GM19099 (cell line): ENCODE results near the gene FGD3.

Source experiments
- POLR2A ChIP-seq: IDR thresholded peaks from 3 replicates; pipeline ENCODE4 v1.6.1; 2011; ENCODE audit warnings: low read depth; ENCODE audit not compliant: insufficient read length; ENCODE audit errors: extremely low read depth

The FGD3 gene

DNA sequence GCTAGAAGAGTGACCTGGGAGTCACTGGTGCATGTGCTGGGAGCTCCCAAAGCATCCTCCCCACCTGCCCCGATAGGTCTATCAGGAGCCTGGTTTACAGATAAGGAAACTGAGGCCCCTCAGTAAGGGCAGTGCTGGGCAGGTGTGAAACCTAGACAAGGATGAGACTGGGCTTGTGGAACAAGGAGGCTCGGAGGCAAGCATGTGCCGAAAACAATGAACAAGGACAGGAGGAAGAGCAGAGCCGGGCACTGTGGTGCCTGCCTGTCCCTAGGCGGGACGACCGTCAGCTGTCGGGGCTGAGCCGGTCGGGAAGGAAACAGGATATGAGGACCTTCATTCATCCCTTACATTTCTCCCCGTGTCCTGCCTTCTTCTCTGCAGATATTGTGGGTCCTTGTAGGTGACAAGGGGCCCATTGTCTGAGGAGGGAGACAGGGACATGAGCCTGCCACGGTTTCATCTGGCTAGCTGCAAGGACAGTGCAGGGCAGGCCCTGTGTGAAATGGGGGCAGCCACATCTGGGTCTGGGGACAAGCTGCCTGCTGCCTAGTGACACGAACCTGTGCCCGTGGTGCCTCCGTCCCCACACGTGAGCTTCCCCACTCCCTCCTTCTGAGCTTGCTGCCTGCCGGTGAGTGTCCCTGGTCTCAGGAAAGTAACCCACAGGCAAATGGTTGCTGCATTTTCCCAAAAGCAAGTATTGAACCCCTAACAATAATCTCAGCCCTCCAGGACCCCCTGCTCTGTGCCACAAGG is 18.6 kb downstream of the FGD3 start:
- TF ChIP-seq POLR2A = no peak

DNA sequence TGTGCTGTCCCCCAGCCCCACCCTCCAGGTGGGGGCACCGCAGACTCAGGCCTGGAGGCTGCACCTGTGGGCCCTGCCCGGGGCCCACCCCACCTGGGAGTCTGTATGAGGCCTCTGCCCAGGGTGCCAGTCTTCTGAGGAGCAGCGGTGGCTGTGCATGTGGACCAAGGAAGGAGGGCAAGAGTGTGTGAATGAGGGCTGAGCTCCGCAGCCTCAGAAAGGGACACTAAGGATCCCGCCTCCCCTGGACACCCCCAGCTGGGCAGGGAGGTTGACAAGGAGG is 19.1 kb downstream of the FGD3 start:
- TF ChIP-seq POLR2A = no peak

DNA sequence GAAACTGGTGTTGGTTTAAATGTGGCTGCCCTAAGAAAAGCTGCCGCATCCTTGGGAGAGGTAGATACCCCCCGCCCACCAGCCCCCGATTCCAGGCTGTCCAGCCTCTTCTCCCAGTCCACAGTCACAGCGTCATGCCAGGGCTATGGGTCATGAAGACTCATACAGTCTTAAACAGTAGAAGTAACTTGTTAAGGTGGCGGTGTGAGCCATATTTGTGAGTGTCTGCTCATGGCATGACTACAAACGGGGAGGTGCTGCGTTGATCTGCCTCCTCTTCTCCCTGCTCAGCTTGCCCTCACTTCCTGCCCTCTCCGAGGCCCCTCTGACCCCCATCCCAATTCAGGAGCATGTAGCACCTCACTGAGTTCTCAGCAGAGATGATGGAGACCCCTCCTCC is 20.8 kb downstream of the FGD3 start:
- TF ChIP-seq POLR2A = no peak

DNA sequence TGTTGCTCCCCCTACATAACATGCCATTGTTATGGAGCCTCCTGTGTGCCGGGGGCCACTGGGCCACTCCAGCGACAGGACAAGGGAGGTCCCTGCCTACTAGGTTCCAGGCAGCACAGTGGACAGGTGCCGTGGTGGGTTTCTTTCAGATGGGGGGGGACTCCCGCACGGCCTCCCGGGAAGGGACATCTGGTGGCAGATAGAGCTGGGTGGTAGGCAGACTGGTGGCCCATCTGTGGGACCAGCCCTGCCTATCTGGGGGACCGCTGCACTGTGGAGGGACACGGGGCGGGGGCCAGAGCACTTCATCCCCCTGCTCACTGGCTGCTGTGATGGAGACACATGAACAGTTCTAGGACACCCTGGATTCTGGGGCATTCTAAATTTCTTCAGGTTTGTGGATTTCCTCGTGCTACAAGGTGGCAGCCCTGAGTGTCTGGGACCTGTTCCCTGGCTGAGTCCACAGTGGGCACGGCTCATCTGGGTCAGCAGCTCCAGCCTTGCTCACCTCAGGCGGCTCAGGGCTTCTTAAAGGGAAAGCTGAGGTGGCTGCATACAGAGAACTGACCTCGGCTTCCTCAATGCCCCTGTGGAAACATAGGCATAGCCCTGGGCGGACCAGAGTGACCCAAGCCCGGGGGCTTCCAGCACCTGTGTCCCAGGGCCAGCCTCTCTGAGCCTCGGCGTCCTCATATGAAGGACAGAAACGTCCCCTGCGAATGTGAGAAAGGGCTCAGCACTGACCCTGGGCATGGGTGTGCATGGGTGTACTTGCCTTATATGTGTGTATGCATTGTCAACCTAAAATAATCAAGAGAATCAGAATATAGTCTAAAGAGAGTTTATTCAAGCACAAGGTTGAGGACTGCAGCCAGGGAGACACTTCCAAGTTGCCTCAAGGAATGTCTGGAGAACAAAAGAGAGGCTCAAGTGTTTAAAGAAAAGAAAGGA is 22.5 kb downstream of the FGD3 start:
- TF ChIP-seq POLR2A = no peak

DNA sequence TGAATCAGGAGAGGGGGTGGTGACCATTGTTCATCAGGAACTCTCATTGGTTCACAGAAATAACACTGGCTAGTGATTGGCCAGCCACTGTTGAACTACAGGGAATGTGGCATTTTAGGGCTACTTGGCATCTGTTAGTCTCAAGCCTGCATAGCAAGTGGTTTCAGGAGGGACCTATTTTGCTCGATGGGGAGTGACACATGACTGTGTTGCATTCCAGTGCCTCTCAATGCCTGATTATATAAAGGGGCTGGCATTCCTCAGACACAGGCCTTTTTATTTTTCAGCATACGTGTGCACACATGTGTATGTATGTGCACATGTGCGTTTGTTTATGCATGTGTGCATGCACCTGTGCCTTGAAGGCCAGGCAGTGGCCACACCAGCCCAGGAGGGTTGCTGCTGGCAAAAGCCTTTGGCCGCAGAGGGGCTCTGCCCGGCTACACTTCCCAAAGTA is 23.2 kb downstream of the FGD3 start:
- TF ChIP-seq POLR2A = no peak

DNA sequence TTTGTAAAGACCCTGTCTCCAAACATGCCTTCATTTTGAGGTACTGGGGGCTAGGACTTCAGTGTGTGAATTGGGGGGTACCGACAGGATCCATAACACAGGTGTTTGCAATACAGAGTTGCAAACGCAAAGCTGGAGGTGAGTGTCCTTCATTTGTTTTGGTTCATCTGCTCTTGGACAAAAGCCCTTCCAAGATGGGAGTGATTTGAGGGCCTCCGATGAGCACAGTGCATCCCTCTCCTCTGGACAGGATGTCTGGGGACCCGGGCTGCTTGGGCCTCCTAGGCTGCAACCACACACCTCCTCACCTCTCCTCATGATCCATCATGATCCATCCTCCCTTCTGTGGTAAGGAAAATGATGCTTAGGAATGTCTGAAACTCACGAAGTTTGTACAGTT is 23.8 kb downstream of the FGD3 start:
- TF ChIP-seq POLR2A = no peak

DNA sequence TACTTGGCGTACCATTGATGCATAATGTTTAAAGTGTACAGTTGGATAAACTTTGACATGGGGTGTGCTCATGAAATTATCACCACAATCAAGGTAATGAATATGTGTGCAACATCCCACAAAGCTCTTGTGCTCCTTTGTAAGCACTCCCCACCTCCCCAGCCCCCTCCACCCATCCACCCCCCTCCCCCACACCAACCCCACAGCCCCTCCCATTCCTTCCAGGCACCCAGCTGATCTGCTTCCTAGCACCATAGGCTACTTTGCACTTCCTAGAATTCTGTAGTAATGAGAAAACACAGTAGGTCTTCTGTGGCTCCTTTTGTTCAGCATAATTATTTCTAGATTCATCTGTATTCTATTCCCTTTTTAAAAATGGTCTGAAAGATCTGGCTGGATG is 24.5 kb downstream of the FGD3 start:
- TF ChIP-seq POLR2A = no peak

DNA sequence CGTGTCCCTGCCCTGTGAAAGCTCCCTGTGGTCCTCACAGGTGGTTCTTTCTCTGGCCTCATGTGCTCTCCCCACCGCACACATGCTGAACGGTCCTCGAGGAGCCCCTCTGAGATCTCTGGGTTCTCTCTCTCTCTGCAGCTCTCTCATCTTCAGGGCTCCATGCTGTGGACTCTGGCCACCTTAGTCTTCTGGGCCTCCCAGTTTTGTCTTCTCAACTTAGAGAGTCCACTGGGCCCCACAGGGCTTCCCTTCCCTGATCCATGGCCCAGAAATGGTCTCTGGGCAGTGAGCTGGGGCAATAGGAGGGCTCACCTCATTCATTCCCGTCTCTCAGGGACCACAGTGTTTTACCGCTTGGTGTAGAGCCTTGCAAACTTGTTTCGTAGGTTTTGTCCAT is 26.4 kb downstream of the FGD3 start:
- no peak for TF ChIP-seq POLR2A

DNA sequence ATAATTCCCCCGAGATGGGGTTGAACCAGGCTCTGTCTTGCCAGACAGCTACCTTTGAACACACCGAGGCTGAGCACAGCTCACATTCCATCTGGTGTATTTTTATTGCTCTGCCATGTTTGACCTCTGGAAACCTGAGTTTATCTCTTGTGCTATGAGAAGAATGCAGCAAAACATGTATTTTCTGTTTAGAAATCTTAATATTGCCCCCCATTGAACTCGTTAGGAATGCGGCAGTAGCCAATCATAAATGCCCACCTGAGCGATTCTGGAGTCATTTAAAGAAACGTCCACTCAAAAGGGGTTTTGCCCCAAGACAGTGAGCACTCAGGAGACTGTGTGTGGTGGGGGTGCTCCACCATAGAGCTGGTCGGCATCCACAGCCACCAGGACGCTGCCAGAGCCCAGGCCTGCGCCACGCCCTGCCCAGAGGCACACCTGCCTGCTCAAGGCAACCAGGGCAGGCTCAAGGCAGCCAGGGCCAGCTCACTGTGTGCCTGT is 26.9 kb downstream of the FGD3 start:
- no peak for TF ChIP-seq POLR2A

DNA sequence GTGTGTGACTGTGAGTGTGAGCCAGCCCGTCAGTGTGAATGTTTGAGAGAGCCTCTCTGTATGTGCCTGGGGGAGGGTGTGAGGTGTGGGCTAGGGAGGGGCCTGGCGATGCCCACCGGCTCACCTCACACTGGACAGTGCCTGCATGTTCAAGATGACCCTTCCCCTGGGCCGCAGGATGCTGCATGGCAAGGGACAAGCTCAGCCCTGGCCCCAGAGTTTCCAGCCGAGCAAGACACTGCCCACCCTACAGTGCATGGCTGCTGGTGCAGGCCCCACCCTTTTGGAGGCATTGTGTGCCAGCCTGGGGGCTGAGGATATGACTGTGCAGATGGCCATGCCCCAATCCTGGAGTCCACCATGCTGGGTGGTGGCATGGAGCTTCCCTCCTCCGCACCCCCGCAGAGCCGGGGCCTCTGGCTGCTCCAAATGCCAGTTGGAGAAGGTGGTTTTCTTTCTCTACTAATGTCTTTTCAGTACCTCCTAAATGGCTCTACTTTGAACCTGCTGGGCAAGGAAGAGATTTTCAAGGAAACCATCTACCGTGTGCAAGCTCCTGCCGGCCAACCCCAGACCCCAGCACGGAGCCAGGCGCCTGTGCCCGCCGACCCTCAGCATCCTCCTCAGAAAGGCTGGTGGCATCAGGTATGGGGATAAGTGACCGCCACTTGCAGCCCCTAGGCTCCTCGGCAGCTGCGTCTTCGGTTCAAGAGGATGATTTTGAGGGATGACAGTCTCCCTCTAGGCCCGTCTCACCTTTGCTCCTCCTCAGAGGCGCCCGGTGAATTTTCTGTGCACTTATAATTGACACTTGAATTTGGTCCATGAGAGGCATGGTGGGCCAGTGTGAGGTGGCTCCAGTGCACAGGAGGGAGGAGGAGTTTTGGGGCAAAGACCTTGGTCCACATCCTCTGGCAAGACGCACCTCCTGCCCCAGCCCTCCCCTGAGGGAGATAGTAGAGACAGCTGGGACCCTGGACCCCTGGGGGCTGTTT is 27.7 kb downstream of the FGD3 start:
- TF ChIP-seq POLR2A = no peak

DNA sequence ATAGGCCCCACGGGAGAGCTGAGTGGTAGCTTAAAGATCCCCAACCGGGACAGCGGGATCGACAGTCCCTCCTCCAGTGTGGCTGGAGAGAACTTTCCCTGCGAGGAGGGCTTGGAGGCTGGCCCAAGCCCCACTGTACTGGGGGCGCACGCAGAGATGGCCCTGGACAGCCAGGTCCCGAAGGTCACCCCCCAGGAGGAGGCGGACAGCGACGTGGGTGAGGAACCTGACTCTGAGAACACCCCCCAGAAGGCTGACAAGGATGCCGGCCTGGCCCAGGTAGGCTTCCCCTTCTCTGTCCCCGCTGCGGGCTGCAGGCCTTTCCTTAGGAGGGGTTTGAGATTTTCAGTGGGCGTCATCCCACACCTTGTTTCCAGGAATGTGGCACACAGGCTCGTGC is 29.1 kb downstream of the FGD3 start:
- no peak for TF ChIP-seq POLR2A

DNA sequence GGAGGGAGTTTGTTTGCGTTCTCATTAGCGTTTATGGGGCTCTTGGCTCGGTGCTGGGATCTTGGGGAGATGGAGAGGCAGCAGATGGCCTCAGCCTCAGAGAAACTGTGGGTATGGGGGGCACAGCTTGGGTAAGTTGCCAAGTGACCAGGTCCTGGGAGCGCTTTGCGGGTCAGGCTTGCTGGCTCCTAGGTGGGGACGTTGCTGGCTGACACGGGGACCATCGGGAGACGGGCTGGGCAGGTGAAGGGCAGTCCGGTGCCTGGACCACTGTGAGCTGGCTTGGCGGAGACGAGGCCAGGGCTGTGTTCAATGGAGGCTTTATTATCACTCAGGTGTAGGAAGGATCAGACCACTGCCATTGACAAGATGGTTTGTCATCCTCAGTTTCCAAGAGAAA is 30.0 kb downstream of the FGD3 start:
- no peak for TF ChIP-seq POLR2A

DNA sequence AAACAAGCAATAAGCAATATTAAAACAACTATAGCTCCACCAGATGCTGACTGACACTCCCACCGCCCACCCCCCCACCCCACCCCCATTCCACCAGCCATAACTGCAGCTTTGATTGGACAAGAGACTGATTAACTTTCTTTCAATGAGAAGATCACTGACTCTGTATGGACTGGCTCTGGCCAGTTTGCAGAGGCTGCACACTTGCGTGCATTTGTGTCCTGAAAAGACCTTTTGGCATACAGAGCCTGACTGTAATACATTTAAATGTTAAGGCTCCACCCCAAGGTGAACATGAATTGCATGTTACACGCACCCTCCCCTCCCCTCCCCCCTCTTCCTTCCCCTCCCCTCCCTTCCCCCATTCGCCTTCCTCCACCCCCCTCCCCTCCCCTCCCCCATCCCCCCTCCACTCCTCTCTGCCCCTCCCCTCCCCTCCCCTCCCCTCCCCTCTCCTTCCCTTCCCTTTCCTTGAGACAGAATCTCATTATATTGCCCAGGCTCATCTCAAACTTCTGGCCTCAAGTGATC is 31.1 kb downstream of the FGD3 start:
- no peak for TF ChIP-seq POLR2A

DNA sequence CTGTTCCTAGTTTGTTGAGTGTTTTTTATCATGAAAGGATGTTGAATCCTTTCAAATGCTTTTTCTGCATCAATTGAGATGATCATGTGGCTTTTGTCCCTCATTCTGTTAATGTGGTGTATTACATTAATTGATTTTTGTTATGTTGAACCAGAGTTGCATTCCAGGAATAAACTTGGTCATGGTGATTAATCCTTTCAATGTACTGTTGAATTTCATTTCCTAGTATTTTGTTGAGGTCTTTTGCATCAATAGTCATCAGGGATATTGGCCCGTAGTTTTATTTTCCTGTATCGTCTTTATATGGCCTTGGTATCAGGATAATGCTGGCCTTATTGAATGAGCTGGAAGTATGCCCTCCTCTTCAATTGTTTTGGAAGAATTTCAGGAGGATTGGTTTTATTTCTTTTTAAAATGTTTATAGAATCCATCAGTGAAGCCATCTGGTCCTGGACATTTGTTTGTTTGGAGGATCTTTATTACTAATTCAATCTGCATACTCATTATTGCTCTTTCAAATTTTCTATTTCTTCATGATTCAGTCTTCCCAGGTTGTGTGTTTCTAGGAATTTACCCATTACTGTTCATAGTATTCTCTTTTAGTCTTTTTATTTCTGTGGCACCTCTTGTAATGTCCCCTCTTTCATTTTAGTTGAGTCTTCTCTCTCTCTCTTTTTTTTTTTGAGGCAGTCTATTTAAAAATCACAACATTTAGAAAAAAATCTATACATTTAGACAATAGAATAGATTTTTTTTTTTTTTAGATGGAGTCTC is 32.1 kb downstream of the FGD3 start:
- no peak for TF ChIP-seq POLR2A
